ENCODE results near the gene BCAS3.
A peak's percentile ranks its signal among the peaks of the same experiment; 100 is the strongest.
"Not testable (repeated sequence)": the region's sequence is repeated elsewhere in the genome, so short reads cannot be mapped to it uniquely, and the experiment has no call there.

BCAS3 gene

GRCh38 chr17:61017317-61018006, 339.8 kb downstream of the BCAS3 start:
- DNase-seq: no peak

- no peak for DNase-seq
These were observed 341.3 kb downstream of the BCAS3 start for GRCh38 chr17:61018938-61019337.

- no peak for DNase-seq
These were observed 346.3 kb downstream of the BCAS3 start for GRCh38 chr17:61023996-61024395.

- no peak for DNase-seq
These were observed 349.2 kb downstream of the BCAS3 start for GRCh38 chr17:61026818-61027217.

- no peak for DNase-seq
These were observed 351.5 kb downstream of the BCAS3 start for GRCh38 chr17:61029181-61029580.

- DNase-seq: no peak
These were observed 363.0 kb downstream of the BCAS3 start for GRCh38 chr17:61040666-61041065.

GRCh38 chr17:61042348-61042747, 364.7 kb downstream of the BCAS3 start:
- DNase-seq: not testable (repeated sequence)

- no peak for DNase-seq
These were observed 369.9 kb downstream of the BCAS3 start for GRCh38 chr17:61047515-61047914.

GRCh38 chr17:61048376-61049106, 370.9 kb downstream of the BCAS3 start:
- DNase-seq: no peak

- no peak for DNase-seq
These were observed 375.8 kb downstream of the BCAS3 start for GRCh38 chr17:61053469-61053868.

GRCh38 chr17:61054436-61054835, 376.8 kb downstream of the BCAS3 start:
- no peak for DNase-seq

GRCh38 chr17:61057257-61057656, 379.6 kb downstream of the BCAS3 start:
- DNase-seq: no peak

- DNase-seq: no peak
These were observed 380.4 kb downstream of the BCAS3 start for GRCh38 chr17:61058066-61058465.

GRCh38 chr17:61063528-61063927, 385.9 kb downstream of the BCAS3 start:
- no peak for DNase-seq

- no peak for DNase-seq
These were observed 386.7 kb downstream of the BCAS3 start for GRCh38 chr17:61064087-61064951.

GRCh38 chr17:61065263-61065773, 387.7 kb downstream of the BCAS3 start:
- DNase-seq: peak; percentile 16

- DNase-seq: no peak
These were observed 388.4 kb downstream of the BCAS3 start for GRCh38 chr17:61066062-61066461.

- no peak for DNase-seq
These were observed 393.0 kb downstream of the BCAS3 start for GRCh38 chr17:61070649-61071048.

GRCh38 chr17:61072648-61073047, 395.0 kb downstream of the BCAS3 start:
- DNase-seq: no peak

- no peak for DNase-seq
These were observed 395.5 kb downstream of the BCAS3 start for GRCh38 chr17:61073131-61073530.

- no peak for DNase-seq
These were observed 396.3 kb downstream of the BCAS3 start for GRCh38 chr17:61073799-61074513.

- no peak for DNase-seq
These were observed 398.3 kb downstream of the BCAS3 start for GRCh38 chr17:61075988-61076387.

- no peak for DNase-seq
These were observed 399.0 kb downstream of the BCAS3 start for GRCh38 chr17:61076621-61077031.
